Activated CD4-positive, alpha-beta T cell treated with anti-CD3 and anti-CD28 coated beads, Interleukin-2, amount 50 U/mL, for 48 hours (primary cell): ENCODE measurements around the gene ICAM2.
A peak's percentile ranks its signal among the peaks of the same experiment; 100 is the strongest.
"Not testable (repeated sequence)": the region's sequence is repeated elsewhere in the genome, so short reads cannot be mapped to it uniquely, and the experiment has no call there.

ENCODE experiments used
- DNase-seq, 2 experiments: peaks; one replicate each; pipeline ENCODE4 v3.0.0-alpha.2; 2020

ICAM2 gene

DNA sequence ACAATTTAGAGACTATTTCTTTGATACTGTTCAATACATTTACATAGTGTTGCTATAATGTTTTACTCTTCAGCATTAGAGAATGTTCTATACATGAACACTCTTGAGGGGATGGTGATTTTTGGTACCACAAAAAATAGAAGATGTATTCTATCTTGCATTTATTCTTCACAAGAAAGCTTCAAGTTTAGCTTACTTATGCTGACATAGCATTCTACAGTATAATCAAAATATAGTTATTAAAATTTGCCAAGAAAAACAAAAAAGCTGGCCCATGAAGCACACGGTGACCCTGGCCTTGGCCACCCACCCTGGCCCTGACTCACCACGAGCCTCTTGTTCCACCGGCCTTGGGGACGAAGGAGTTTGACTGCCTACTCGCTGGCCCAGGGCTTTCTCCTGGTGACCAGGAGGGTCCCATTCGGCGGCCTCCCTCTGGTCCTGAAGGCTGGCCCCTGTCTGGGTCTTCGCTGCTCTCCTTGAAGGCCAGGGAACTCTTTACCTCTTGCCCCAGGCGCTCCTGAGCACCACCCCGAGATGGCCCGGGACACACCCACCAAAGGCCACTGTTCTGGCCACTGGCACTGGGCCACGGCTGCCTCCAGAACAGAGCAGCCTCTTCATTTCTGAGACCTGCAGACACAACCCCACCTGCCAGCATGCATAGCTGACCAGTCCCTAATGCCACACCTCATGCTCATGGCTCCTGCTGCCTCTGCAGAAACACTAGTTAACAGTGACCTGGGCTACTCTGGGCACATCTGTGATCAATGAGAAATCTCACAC, 22.5 kb upstream of the ICAM2 start:
- DNase-seq: no peak

DNA sequence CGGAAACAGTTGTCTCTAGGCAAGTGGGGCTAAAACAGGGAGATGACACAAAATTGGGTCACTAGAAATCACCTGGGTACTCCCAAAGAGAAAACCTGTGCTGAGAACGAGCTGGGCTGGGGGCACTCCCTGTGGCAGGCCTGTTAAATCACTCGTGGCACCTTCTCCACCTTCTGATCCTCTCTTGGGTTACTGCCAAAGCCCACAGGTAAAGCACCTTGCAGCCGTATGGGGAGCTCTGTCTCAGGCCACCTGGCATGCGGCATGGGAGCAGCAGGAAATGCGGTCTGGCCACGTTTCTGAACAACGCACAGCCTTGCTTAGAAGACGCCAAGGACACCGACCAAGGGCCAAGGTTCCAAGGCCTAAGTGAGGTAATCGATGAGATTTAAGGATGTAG, 21.5 kb upstream of the ICAM2 start:
- no peak for DNase-seq

DNA sequence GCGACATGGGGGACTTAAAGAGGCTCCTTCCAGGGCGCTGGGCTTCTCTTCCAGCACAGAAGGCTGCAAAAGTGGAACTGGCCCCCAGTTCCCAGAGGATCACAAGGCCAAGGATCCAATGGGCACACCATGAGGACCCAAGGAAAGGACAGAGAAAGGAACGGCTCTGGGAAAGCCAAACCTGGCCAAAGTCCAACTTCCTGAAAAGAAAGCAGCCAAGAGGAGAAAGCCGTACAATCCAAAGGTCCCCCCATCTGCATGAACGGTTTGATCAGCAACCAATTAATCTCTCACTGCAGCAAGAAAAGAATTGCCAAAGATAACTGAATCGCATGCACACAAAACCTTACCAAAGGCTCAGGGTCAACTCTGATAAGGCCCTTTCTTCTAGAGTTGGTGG, 19.8 kb upstream of the ICAM2 start:
- DNase-seq: no peak

DNA sequence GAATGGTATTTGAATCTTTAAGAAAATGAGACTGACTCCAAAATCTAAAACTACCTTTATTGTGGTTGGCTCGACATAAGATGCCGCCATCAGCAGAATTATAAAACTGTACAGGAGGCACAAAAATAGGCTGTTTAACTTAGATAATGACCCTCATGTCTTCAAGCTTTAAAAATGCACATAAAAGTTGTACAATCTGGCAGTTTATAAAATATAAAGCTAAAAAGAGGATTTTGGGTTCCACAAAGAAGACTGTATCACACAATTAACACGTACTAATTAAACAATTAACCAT, 18.6 kb upstream of the ICAM2 start:
- DNase-seq: no peak

DNA sequence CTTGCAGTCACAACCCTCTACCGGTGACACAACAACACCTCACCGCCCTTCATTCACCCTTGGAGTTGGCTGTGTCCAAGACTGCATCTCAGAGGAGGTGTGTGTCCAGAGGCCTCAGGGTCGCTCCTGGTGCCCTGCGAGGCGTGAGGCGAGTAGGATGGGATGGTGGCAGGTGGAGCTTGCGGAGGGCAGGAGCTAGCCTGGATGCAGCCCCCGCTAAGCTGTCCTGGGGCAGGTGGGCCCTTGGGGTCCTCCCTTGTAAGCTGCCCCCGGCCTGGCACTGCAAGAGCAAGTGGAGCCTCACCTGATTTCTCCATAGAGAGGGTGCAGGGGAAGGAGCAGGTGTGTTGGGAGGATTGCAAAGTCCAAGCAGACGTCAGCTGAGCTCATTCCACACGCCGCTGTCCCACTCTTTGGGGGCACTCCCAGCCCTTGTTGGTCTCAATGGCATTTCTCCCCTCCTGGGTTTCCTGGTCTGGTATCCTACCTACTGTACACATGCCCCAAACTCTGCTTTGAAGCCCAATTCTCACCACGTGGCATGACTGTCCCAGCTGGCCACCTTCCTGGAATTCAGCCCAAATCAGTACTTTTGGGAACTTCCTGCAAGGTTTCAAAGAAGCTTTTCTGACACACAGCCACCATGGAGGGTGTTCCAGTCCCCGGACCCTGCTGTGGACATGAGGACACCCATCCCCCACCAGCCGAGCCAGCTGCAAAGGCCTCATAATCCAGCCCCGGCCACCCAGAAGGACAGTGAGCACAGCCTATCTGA, 18.1 kb upstream of the ICAM2 start:
- no peak for DNase-seq

DNA sequence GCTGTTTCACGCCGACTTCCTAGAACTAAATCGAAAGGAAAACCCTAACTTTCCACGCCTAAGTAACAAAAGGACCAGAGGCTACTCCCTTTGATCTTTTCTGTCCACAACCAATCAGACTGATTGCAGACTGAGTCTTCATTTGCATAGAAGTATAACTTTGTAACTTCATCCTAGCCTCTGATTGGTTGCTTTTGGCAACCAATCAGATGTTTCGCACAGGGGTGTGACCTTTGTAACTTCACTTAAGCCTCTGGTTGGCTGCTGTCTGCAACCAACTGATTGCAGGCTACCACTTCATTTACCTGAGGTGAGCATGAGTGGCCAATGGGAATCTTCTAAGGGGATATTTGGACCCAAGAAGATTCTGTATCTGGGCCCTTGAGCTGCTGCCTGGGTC, 17.4 kb upstream of the ICAM2 start:
- no peak for DNase-seq

DNA sequence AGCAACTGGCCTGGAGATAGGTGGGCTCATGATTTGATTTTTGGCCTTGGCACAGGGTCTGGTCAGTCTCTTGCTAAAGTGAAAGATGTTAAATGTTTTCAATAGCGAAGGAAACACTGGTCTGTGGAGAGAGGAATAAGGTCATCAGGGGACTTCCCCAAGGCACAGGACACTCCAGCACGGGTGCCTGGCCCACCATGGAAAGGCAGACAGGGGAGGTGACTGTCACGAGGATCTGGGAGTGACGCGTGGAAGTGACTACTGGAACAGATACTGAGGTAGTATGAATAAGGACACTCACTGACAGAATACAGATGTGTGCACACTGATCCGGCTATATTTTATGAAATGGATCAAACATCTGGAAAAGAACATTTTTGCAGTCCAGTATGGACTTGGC, 16.7 kb upstream of the ICAM2 start:
- DNase-seq: no peak

DNA sequence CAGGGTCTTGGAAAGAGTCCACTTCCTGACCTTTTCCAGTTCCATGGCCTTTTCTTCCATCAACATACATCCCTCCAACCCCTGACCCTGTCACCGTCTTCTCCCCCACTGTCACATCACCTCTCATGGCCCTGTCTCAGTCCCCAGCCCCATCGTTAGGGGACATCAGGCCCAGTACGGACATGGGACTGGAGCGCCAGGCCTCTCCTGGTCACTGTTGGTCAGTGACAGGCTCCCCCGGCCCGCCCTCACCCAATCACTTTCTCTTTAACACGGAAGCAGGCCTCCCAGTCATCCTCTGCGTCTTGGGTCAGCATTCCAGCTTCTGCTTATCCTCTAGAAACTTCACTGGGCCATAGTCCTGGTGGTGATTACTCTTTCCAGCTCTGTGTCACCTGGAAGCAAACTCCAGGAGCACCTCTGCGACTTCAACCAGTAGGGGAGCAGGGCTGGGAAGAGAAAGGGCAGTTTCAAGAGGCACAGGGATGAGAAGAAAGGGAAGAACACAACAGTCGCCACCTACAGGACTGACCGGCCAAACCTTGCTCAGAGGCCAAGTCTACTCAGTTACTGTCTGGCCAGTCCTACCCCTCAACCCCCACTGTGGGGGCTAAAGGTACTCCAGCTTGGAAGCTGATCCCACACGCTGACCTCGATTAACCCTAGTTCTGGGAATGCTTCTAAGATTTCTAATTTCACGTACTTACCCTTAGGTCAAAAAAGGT, 15.9 kb upstream of the ICAM2 start:
- DNase-seq: no peak

DNA sequence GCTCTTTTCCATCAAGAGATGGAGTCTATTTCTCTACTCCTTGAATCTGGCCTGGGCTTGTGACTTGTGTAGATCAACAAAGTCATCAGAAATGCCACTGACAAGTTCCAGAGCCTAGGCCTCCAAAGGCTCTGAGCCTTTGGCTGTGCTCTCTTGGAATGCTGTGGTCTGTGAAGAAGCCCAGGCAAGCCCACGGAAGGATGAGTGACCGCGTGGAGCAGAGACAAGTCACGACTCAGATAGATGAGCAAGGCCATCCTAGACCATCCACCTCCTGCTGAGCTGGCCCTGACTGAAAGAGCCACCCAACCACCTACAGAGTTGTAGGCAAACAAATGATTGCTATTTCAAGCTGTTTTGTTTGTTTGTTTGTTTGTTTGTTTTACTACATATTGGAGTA, 11.6 kb upstream of the ICAM2 start:
- no peak for DNase-seq

DNA sequence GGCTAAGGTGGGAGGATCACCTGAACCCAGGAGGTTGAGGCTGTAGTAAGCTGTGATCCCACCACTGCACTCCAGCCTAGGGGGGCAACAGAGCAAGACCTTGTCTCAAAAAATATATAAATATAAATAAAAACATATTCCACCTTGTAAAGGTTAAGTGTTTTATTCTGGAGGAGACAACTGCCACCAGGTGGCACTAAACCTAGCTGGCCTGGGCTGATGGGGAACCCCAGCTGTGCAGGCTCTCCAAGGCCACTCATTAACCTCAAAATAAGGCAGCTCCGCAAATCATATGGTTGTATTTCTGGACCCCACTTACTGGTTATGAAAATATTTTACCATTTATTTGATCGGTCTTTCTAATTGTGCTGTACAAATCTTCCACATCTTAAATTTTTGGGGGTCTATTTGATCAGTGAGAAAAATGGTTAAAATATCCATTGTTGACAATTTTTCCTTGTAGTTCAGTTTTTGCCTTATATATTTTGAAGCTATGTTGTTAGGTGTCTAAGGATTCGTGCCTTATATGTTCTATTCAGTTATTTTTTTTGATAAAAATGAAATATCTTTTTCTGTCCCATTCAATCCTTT, 8.5 kb upstream of the ICAM2 start:
- DNase-seq: peak; percentile 73 to 81

DNA sequence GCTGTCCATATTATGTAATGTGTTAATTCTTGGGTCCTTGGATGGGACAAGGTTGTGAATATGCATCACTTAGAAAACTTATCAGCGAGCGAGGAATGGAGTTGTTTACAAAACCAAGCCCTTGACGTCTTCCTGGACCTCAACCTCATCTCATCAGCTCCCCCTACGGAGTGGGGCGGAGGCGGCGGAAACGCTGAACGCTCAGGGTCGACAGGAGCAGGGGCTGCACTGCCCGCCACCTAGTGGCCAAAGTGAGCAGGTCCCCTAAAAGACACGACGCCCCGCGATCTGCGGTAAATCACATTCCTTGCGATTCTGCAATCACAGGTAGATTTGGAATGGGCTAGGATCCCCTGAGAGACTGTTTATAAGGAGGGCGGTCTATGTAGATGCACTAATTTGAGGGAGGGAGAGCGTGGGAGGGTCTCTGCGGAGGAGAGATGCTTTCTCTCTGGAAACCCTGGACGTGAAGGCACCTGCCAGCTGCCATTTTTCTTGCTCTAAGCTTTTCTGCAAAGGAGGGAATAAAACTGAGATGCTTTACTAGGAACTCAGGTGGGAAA, 5.4 kb upstream of the ICAM2 start:
- peak; percentile 87 to 91 for DNase-seq

DNA sequence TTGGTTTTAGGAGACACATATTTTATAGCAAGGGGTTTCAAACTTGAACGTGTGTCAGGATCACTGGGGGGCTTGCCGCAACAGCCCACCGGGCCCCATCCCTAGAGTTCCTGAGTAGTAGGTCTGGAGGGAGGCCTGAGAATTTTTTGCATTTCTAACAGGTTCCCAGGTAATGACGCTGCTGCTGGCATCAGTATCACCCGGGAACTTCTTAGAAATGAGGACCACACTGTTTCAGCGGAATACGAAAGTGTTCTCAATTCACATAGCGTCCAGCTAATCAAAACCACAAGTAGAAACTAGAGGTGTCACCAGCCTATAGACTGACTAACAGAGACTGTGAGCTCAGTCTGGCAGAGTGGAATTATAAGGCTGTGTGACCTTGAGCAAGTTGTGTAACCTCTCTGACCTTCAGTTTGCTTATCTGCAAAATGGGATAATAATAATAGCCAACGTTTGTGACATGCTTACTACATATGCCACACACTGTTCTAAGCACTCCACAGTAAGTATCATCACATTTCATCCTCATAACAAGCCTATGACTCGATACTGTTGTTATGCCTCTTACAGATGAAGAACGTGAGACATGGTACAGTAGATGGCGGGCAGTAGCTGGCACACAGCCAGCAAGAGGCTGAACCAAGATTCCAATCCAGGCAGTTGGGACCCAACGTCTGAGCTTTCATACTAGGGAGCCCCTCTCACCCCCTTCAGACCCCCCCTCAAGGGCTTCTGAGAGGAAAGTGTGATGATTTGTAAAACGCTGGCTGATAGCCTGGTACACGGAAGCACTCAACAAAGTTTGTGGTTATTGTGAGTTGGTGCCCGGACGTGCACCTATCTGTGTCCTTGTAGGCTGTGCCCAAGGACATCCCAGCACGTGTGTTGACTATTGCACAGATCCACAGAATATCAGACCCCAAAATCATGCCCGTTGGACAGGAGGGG, 4.6 kb upstream of the ICAM2 start:
- DNase-seq: peak; percentile 53 to 57

DNA sequence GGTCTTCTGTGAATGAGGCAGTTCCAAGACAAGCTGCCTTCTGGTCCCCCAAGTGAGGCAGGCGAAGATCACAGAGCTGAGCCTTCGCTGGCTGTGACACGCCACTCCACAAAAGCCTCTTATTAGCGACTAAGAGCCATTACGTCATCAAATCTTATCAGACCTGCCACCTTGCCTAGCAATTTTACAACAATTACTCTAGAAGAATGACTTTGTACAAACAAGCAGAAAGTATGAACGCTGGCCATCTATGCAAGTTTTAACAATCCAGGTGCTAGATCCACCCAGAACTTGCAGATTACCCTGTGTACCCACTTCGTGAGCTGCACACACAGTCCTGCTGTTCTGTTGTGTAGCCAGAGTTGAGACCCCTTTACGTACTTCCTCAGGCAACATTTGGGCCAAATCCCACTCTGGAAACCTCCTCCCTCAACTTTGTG, 3.8 kb upstream of the ICAM2 start:
- DNase-seq: no peak

DNA sequence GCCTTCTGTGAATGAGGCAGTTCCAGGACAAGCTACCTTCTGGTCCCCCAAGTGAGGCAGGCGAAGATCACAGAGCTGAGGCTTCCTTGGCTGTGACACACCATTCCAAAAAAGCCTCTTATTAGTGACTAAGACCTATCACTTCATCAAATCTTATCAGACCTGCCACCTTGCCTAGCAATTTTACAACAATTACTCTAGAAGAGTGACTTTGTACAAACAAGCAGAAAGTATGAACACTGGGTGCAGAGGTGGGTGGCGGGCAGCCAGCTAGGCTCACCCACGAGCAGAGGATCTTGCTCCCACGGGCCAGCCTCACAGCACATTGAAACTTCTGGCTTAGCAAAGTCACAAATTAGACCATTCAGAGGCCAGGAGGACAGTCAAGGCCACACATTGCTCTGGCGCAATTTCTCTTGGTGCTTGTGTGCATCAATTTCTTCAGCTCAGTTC, 2.2 kb upstream of the ICAM2 start:
- no peak for DNase-seq

DNA sequence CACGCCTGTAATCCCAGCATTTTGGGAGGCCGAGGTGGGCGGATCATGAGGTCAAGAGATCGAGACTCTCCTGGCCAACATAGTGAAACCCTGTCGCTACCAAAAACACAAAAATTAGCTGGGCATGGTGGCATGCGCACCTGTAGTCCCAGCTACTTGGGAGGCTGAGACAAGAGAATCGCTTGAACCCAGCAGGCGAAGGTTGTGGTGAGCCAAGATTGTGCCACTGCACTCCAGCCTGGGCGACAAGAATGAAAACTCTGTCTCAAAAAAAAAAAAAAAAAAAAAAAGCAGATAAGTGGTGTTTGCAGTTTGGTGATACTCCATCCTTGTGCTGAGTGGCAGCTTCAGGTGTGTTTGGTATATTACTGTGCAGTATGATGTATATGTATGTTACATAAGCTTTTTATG, 877 bp downstream of the ICAM2 start:
- DNase-seq: not testable (repeated sequence)

DNA sequence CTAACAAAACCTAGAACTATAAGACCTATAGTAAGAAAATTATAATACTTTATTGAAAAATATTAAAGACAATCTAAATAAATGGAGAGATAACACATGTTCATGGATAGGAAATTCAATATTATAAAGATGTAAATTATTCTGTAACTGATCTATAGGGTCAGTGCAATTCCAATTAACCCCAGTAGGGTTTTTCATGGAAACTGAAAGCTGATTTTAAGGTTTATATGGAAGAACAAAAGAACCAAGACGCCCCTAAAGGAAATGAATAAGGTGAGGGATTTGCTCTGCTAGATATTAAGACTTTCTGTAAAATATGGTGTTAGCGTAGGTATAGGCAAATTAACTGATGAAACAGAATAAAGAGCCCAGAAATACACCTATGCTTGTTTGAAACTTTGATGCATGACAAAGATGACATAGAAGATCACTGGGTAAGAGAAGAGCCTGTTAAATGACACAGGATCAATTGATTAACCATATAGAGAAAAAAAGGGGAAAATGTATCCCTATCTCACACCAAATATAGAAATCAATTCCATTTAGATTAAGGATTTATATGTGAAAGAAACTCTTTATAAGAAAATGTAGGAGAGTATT, 3.0 kb downstream of the ICAM2 start:
- DNase-seq: no peak

DNA sequence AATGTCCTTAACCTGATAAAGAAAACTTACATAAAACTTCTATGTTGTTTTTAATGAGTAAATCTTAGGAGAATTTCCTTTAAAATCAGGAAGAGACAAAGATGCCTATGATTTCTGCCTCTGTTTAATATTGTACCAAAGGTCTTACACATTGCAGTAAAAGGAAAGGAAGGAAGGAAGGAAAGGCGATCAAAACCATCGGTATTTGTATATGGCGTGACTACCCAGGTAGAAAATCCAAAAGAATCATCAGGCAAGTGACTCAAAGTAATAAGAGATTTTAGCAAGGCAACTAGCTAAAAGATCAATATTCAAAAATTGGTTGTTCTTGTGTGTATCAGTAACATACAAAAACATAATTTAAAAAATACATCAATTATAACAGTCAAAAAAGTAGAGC, 3.5 kb downstream of the ICAM2 start:
- DNase-seq: no peak

DNA sequence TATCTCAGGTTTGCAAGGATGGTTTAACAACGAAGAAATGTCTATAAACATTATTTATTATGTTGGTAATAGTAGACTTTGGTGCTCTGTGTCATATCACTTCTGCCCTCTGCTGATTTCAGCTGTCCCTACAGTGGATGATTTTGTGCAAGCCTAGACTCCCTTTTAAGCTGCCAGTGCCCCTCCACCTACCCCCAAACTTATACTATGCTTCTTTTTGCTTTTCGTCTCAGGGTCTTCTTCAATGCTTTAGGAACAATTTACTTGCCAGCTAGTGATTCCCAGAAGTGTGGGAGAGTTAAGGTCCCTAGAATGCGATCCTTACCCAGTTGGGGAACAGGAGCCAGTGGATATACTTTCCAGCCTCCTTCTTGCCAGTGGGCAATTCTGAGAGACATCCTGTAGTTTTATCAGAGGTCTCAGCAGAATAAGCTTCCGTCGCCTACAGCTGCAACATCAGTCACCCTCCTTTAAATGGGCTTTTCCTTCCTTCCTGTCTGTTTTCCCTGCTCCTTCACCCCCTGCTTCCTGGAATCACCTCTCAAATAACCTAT, 4.1 kb downstream of the ICAM2 start:
- no peak for DNase-seq

DNA sequence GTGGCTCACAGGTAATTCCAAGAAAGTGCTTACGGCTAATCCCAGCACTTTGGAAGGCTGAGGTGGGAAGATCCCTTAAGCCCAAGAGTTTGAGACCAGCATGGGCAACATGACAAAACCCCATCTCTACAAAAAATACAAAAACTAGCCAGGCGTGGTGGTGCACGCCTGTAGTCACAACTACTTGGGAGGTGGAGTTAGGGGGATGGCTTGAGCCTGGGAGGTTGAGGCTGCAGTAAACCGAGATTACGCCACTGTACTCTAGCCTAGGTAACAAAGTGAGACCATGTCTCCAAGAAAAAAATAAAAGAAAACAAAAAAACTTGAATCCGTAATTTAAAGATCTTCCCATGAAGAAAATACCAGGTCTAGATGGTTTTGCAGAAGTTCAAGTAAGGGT, 5.0 kb downstream of the ICAM2 start:
- DNase-seq: no peak

DNA sequence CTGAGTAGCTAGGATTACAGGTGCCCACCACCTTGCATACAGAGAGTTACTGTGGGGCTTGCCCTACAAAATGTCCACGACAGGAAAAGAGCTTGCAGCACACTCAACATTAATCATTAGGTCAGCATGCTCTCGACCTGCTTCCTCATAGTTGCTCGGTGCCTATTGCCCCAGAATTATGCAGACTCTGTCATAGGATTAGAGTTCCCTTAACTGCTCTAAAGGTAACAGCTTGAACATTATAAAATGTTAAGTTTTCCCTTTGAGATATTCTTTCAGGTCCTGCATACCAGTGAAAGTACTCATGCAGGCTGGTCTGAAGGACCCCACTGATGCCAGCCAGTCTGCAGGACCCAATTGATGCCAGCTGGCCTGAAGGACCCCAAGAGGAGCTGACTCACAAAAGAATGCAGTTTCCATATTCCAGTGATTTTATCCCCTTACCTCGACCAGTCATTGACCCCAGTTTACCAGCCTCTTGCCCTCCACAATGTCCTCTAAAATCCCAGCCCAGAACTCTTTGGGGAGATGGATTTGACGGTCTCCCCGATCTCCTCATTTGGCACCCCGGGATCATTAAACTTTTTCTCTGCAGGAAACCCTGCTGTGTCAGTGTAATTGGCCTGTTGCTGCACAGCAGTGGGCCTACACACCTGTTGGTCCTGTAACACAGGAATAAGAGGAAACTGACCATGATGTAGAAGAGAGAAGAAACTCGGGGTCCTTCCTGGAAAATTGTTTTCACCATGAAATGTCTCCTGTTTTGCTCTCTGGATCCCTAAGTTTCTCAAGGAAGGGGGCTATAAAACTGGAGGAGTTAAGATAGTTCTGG, 10.6 kb downstream of the ICAM2 start:
- peak in 1 of 2 experiments; percentile 0 for DNase-seq
